Measurements from ENCODE around the gene TUBB4A.
A peak's percentile ranks its signal among the peaks of the same experiment; 100 is the strongest.

TUBB4A gene

GRCh38 chr19:6498294-6499036 is 3.6 kb downstream of the TUBB4A start:
- no peak for DNase-seq (ENCODE audit: extremely low read depth in 1 of 2, low read depth in 1 of 2)

- no peak for DNase-seq (ENCODE audit: extremely low read depth in 1 of 2, low read depth in 1 of 2)
Observed at GRCh38 chr19:6495947-6496346, 6.2 kb downstream of the TUBB4A start.

GRCh38 chr19:6494438-6495036 is 7.6 kb downstream of the TUBB4A start:
- DNase-seq (ENCODE audit: extremely low read depth in 1 of 2, low read depth in 1 of 2) = no peak

GRCh38 chr19:6491802-6492592 is 10.1 kb downstream of the TUBB4A start:
- DNase-seq (ENCODE audit: extremely low read depth in 1 of 2, low read depth in 1 of 2) = no peak

GRCh38 chr19:6490134-6490533 is 12.0 kb downstream of the TUBB4A start:
- DNase-seq (ENCODE audit: extremely low read depth in 1 of 2, low read depth in 1 of 2) = no peak

- DNase-seq (ENCODE audit: extremely low read depth in 1 of 2, low read depth in 1 of 2) = no peak
Observed at GRCh38 chr19:6489278-6490061, 12.6 kb downstream of the TUBB4A start.

GRCh38 chr19:6484831-6485230 is 17.3 kb downstream of the TUBB4A start:
- DNase-seq (ENCODE audit: extremely low read depth in 1 of 2, low read depth in 1 of 2) = no peak

- DNase-seq (ENCODE audit: extremely low read depth in 1 of 2, low read depth in 1 of 2) = no peak
Observed at GRCh38 chr19:6484230-6484629, 17.9 kb downstream of the TUBB4A start.

GRCh38 chr19:6483235-6483634 is 18.9 kb downstream of the TUBB4A start:
- DNase-seq (ENCODE audit: extremely low read depth in 1 of 2, low read depth in 1 of 2) = no peak

- no peak for DNase-seq (ENCODE audit: extremely low read depth in 1 of 2, low read depth in 1 of 2)
Observed at GRCh38 chr19:6482343-6482686, 19.8 kb downstream of the TUBB4A start.

- DNase-seq (ENCODE audit: extremely low read depth in 1 of 2, low read depth in 1 of 2) = peak in 1 of 2 donors; percentile 54
Observed at GRCh38 chr19:6481541-6482342, 20.4 kb downstream of the TUBB4A start, which contains the start of gene DENND1C. DENND1C (minus strand) TSS chr19:6481787; CDS start chr19:6481695, 92 bp downstream.

- DNase-seq (ENCODE audit: extremely low read depth in 1 of 2, low read depth in 1 of 2) = no peak
Observed at GRCh38 chr19:6480848-6481415, 21.2 kb downstream of the TUBB4A start.

GRCh38 chr19:6479836-6480398 is 22.2 kb downstream of the TUBB4A start:
- DNase-seq (ENCODE audit: extremely low read depth in 1 of 2, low read depth in 1 of 2) = no peak

GRCh38 chr19:6478815-6479214 is 23.3 kb downstream of the TUBB4A start:
- DNase-seq (ENCODE audit: extremely low read depth in 1 of 2, low read depth in 1 of 2) = no peak

- no peak for DNase-seq (ENCODE audit: extremely low read depth in 1 of 2, low read depth in 1 of 2)
Observed at GRCh38 chr19:6476896-6477431, 25.1 kb downstream of the TUBB4A start.

- DNase-seq (ENCODE audit: extremely low read depth in 1 of 2, low read depth in 1 of 2) = peak in 1 of 2 donors; percentile 36
Observed at GRCh38 chr19:6476155-6476895, 25.8 kb downstream of the TUBB4A start.

- DNase-seq (ENCODE audit: extremely low read depth in 1 of 2, low read depth in 1 of 2) = no peak
Observed at GRCh38 chr19:6475321-6476108, 26.6 kb downstream of the TUBB4A start.

- DNase-seq (ENCODE audit: extremely low read depth in 1 of 2, low read depth in 1 of 2) = no peak
Observed at GRCh38 chr19:6473647-6474046, 28.5 kb downstream of the TUBB4A start.

Measured in activated CD8-positive, alpha-beta memory T cell treated with anti-CD3 and anti-CD28 coated beads for 1 hour (primary cell).